HEK293 (cell line): ENCODE data around the gene ZNF69.
"Not testable (repeated sequence)": the region's sequence is repeated elsewhere in the genome, so short reads cannot be mapped to it uniquely, and the experiment has no call there.

Experiments used
- CTCF ChIA-PET: fragments of 350-600 bp; formaldehyde crosslinking; extraction: SDS; loops from one replicate; lab custom pipeline; 2021; ENCODE audit warnings: antibody characterized with exemption; lab: Yijun Ruan, JAX
- POLR2A ChIA-PET: fragments of 300-600 bp; formaldehyde crosslinking; extraction: SDS; loops from one replicate; lab custom pipeline; 2020; ENCODE audit warnings: antibody characterized with exemption, inconsistent platforms; lab: Yijun Ruan, JAX
- H3K27ac ChIP-seq: fragments of 200-500 bp; sonication (Bioruptor generic); 2 replicates; pipeline ENCODE4 v1.5.1; 2014; ENCODE audit warnings: low read depth, low read length, control low read depth, inconsistent platforms; ENCODE audit errors: extremely low read depth
- H3K36me3 ChIP-seq, 2 experiments: fragments of 200-500 bp in 1 of 2; sonication (Bioruptor generic) in 1 of 2; 1 replicate in 1 of 2; 2 replicates in 1 of 2; pipeline ENCODE4 v1.5.1; 2014 to 2017; ENCODE audit warnings: inconsistent platforms in 2 of 2, low read length in 2 of 2; ENCODE audit not compliant: control insufficient read depth in 2 of 2, insufficient read depth in 1 of 2
- H3K4me1 ChIP-seq: fragments of 200-500 bp; sonication (Bioruptor generic); 2 replicates; pipeline ENCODE4 v1.5.1; 2014; ENCODE audit warnings: mild to moderate bottlenecking, low read length, inconsistent platforms; ENCODE audit not compliant: control insufficient read depth, insufficient read depth
- H3K4me3 ChIP-seq: 2 replicates; pipeline ENCODE4 v1.5.1; 2011; ENCODE audit warnings: low read depth, mild to moderate bottlenecking, control low read depth, low read length, moderate library complexity
- H3K9me3 ChIP-seq: fragments of 200-500 bp; sonication (Bioruptor generic); 2 replicates; pipeline ENCODE4 v1.5.1; 2014; ENCODE audit warnings: low read depth, low read length, inconsistent platforms; ENCODE audit not compliant: control insufficient read depth, insufficient read depth
- ATF2 ChIP-seq: fragments of 450-650 bp; formaldehyde crosslinking; IDR thresholded peaks from 2 replicates; pipeline ENCODE4 v1.5.1; 2016; ENCODE audit warnings: missing biosample characterization, missing genetic modification characterization, low read depth
- KLF9 ChIP-seq: fragments of 450-650 bp; formaldehyde crosslinking; IDR thresholded peaks from 2 replicates; pipeline ENCODE4 v1.5.1; 2016; ENCODE audit warnings: missing biosample characterization, missing genetic modification characterization, low read depth
- OVOL3 ChIP-seq: fragments of 450-650 bp; formaldehyde crosslinking; IDR thresholded peaks from 2 replicates; pipeline ENCODE4 v1.5.1; 2016; ENCODE audit warnings: missing biosample characterization, missing genetic modification characterization
- SCRT2 ChIP-seq: fragments of 450-650 bp; formaldehyde crosslinking; IDR thresholded peaks from 2 replicates; pipeline ENCODE4 v1.5.1; 2016; ENCODE audit warnings: missing biosample characterization, missing genetic modification characterization
- ZNF10 ChIP-seq: fragments of 450-650 bp; formaldehyde crosslinking; IDR thresholded peaks from 2 replicates; pipeline ENCODE4 v1.5.1; 2017; ENCODE audit warnings: missing biosample characterization, missing genetic modification characterization
- ZNF132 ChIP-seq: fragments of 450-650 bp; formaldehyde crosslinking; IDR thresholded peaks from 2 replicates; pipeline ENCODE4 v1.5.1; 2017; ENCODE audit warnings: missing biosample characterization, missing genetic modification characterization, borderline replicate concordance
- ZNF148 ChIP-seq: fragments of 450-650 bp; formaldehyde crosslinking; IDR thresholded peaks from 2 replicates; pipeline ENCODE4 v1.5.0; 2017; ENCODE audit warnings: missing biosample characterization, missing genetic modification characterization, borderline replicate concordance
- ZNF211 ChIP-seq: fragments of 450-650 bp; formaldehyde crosslinking; IDR thresholded peaks from 2 replicates; pipeline ENCODE4 v1.5.1; 2016; ENCODE audit warnings: low read depth, missing biosample characterization, missing genetic modification characterization
- ZNF266 ChIP-seq: fragments of 450-650 bp; formaldehyde crosslinking; IDR thresholded peaks from 2 replicates; pipeline ENCODE4 v1.5.1; 2016; ENCODE audit warnings: missing biosample characterization, missing genetic modification characterization, low read depth
- ZNF350 ChIP-seq: fragments of 450-650 bp; formaldehyde crosslinking; IDR thresholded peaks from 2 replicates; pipeline ENCODE4 v1.5.0; 2017; ENCODE audit warnings: missing biosample characterization, mild to moderate bottlenecking, missing genetic modification characterization
- ZNF391 ChIP-seq: fragments of 450-650 bp; formaldehyde crosslinking; IDR thresholded peaks from 2 replicates; pipeline ENCODE4 v1.5.1; 2016; ENCODE audit warnings: low read depth, missing biosample characterization, missing genetic modification characterization, borderline replicate concordance
- ZNF398 ChIP-seq: fragments of 450-650 bp; formaldehyde crosslinking; IDR thresholded peaks from 2 replicates; pipeline ENCODE4 v1.5.1; 2017; ENCODE audit warnings: missing biosample characterization, missing genetic modification characterization
- ZNF488 ChIP-seq: fragments of 450-650 bp; formaldehyde crosslinking; IDR thresholded peaks from 2 replicates; pipeline ENCODE4 v1.5.1; 2016; ENCODE audit warnings: missing biosample characterization, missing genetic modification characterization
- ZNF654 ChIP-seq: fragments of 450-650 bp; formaldehyde crosslinking; IDR thresholded peaks from 2 replicates; pipeline ENCODE4 v1.5.1; 2016; ENCODE audit warnings: low read depth, missing biosample characterization, missing genetic modification characterization
- ZNF658 ChIP-seq: fragments of 450-650 bp; formaldehyde crosslinking; IDR thresholded peaks from 2 replicates; pipeline ENCODE4; 2016; ENCODE audit warnings: missing biosample characterization, missing genetic modification characterization
- ZNF660 ChIP-seq: fragments of 450-650 bp; IDR thresholded peaks from 2 replicates; pipeline ENCODE4 v1.5.1; 2018; ENCODE audit warnings: missing biosample characterization, mild to moderate bottlenecking, missing genetic modification characterization
- ZNF777 ChIP-seq: fragments of 450-650 bp; formaldehyde crosslinking; IDR thresholded peaks from 2 replicates; pipeline ENCODE4 v1.5.1; 2017; ENCODE audit warnings: missing biosample characterization, missing genetic modification characterization, borderline replicate concordance

ZNF69 gene

GRCh38 chr19:11879687-11880266 is 7.8 kb upstream of the ZNF69 start:
- not testable (repeated sequence) for H3K4me3 ChIP-seq
- peak; percentile 41 for TF ChIP-seq ZNF654
- TF ChIP-seq, all 188 proteins: peak for 1; not testable (repeated sequence) for 187
- CTCF ChIA-PET: interaction anchor here (0.6 to 1.7 kb wide), 8 partner anchors 10 to 383 kb away, joined by 3 to 8 read pairs (median 5); partner anchors contain the start of gene ZNF700
- POLR2A ChIA-PET, H3K4me1 ChIP-seq, H3K27ac ChIP-seq, H3K9me3 ChIP-seq, H3K36me3 ChIP-seq: not testable (repeated sequence)

- no peaks in the 10 kb centered on the region for H3K4me1 ChIP-seq
- H3K27ac ChIP-seq: no peak overlapping the region
- H3K9me3 ChIP-seq: no peaks in the 10 kb centered on the region
- TF ChIP-seq ATF2 (tag by site-specific recombination) (no peak), ZNF132 (no peak), ZNF777 (no peak), ZNF391 (no peak), ZNF350 (tag by site-specific recombination) (no peak), OVOL3 (tag by site-specific recombination) (no peak)
- no peaks in the 10 kb centered on the region for H3K36me3 ChIP-seq
- ChIA-PET POLR2A (no interaction called here), CTCF (interaction anchor here (0.6 to 1.7 kb wide), 8 partner anchors 11 to 801 kb away, joined by 3 to 8 read pairs (median 5); partner anchors contain the start of gene DHPS)
- H3K4me3 ChIP-seq: no peak overlapping the region
These were observed 7.0 kb upstream of the ZNF69 start for GRCh38 chr19:11880598-11880997.

GRCh38 chr19:11881151-11881800 is 6.3 kb upstream of the ZNF69 start:
- CTCF ChIA-PET: interaction anchor here (1.0 to 1.7 kb wide), 4 partner anchors 14 to 107 kb away, joined by 4 to 6 read pairs (median 6); no protein-coding TSS in a partner anchor
- Histone ChIP-seq H3K4me1 (no peaks in the 10 kb centered on the region), H3K36me3 (no peaks in the 10 kb centered on the region), H3K9me3 (no peaks in the 10 kb centered on the region), H3K4me3 (no peak overlapping the region), H3K27ac (no peak overlapping the region)
- POLR2A ChIA-PET: no interaction called here
- TF ChIP-seq KLF9 (tag by site-specific recombination) (0 out of 2 replicates have a peak, but pooled peaks have one; percentile 13), ZNF398 (no peak), ZNF148 (no peak), ZNF658 (tag by site-specific recombination) (no peak), ATF2 (tag by site-specific recombination) (no peak), SCRT2 (tag by site-specific recombination) (no peak), ZNF10 (tag by site-specific recombination) (no peak), ZNF211 (no peak), ZNF266 (tag by site-specific recombination) (no peak), ZNF488 (tag by site-specific recombination) (no peak), ZNF654 (peak; percentile 95), ZNF660 (tag by site-specific recombination) (0 out of 2 replicates have a peak, but pooled peaks have one; percentile 41)
